GM10266 (cell line): Measurements from ENCODE around the gene SLC43A2.

Experiments
- DNase-seq: peaks from one replicate; pipeline ENCODE4 v3.0.0; 2012; ENCODE audit errors: extremely low spot score
- TF ChIP-seq, protein P1 (sequence below): IDR thresholded peaks from 2 replicates; pipeline ENCODE4 v1.5.1; 2012; ENCODE audit warnings: mild to moderate bottlenecking, low read depth; ENCODE audit not compliant: control insufficient read depth, insufficient read depth; ENCODE audit errors: missing control alignments

Gene SLC43A2

DNA sequence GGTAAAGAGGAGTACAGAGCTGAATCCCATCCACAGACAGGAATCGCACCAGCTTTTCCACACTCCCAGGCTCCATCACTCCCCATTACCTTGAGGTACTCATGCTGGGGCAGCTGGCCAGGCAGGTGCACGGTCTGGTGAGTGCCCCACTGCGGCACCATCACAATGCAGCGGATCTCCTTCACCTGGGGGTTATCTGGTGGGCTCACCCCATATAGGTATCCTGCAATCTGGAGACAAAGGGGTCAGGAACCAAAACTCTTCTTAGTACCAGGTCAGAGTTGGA, 22.9 kb upstream of the SLC43A2 start:
- DNase-seq = no peak
- TF ChIP-seq, protein P1, sequence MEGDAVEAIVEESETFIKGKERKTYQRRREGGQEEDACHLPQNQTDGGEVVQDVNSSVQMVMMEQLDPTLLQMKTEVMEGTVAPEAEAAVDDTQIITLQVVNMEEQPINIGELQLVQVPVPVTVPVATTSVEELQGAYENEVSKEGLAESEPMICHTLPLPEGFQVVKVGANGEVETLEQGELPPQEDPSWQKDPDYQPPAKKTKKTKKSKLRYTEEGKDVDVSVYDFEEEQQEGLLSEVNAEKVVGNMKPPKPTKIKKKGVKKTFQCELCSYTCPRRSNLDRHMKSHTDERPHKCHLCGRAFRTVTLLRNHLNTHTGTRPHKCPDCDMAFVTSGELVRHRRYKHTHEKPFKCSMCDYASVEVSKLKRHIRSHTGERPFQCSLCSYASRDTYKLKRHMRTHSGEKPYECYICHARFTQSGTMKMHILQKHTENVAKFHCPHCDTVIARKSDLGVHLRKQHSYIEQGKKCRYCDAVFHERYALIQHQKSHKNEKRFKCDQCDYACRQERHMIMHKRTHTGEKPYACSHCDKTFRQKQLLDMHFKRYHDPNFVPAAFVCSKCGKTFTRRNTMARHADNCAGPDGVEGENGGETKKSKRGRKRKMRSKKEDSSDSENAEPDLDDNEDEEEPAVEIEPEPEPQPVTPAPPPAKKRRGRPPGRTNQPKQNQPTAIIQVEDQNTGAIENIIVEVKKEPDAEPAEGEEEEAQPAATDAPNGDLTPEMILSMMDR = no peak

GRCh38 chr17:1650731-1651558, 22.3 kb upstream of the SLC43A2 start:
- TF ChIP-seq, protein P1 = no peak
- no peak for DNase-seq

DNA sequence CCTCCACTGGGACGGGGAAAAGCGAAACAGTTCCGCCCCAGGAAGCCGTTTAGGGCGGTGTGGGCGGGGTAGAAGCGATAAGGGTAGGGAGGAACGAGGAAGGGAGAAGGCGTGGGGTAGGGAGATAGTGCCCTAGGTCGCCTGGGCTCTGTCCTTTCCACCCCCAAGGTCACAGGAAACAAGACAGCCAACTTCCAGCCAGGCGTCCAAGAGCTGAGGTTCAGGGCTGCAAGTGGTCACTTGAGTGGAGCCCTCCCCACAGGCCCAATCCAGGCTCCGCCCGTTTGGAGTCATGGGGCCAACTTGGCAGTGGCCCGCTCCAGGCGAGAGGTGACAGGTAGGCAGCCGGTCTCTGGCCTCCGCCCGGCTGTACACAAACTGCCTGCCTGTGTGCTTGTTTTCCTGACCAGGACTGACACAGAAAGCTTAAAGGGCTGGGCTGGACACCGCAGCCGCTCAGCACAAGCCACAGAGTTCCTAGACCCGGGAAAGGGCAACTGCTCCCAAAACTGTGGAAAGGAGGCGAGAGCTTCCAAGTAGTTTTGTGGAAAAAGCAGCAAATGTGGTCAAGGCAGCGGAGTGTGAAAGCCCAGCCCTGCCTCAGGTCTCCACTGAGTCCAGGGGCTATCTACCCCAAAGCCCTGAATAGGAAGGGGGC, 21.3 kb upstream of the SLC43A2 start, which contains the start of gene RILP:
Gene RILP (minus strand): TSS at position 23 of the 658 bp plus-strand sequence. CDS start 62 bp downstream, outside the sequence.
- TF ChIP-seq, protein P1 = no peak
- DNase-seq = no peak

DNA sequence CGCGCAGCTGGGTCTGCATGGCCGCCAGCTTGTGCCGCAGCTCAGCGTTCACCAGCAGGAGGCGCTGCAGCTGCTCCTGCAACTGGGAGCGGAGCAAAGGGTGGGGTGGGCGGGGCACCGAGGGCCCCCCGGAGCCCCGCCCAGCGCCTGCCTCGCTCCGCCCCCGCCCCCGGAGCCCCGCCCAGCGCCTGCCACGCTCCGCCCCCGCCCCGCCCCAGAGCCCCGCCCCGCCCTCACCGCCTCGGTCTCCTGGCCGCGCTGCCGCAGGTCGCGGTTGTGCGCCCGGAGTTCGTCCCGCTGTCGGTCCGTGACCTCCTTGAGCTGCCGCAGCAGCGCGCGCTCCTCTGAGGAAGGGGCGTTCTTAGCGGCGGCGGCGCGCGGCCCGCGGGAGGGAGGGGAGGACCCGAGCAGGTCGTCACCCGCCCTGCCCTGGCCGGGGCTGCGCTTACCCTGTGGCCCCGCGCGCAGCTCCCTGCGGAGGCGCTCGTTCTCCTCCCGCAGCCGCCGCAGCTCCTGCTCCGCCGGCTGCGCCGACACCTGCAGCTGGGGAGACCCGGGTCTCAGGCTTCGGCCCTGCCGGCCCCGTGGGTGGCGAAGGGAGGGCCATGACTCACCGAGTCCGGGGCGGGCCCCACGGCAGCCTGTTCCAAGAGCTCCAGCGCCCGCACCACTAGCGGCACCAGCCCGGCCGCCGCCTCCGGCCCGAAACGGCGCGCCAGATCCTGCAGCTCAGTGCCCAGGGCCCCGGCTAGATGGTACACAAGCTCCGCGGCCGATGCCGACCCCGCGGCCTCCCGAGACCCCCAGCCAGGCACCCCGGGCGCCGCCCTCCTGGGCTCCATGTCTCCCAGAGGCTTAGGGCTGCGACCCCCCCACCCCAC, 20.6 kb upstream of the SLC43A2 start:
- TF ChIP-seq, protein P1 = peak; percentile 100
- DNase-seq = peak; percentile 99

GRCh38 chr17:1648173-1648962, 19.7 kb upstream of the SLC43A2 start:
- TF ChIP-seq, protein P1 = peak; percentile 22
- no peak for DNase-seq

- DNase-seq = no peak
- TF ChIP-seq, protein P1 = no peak
Observed at GRCh38 chr17:1647802-1648171, 19.2 kb upstream of the SLC43A2 start.
